H9 (cell line): ENCODE data around the gene SETD1A. TPM values are rescaled to one million over a fixed set of nuclear protein-coding genes. Genes with fewer than 3 reads are reported as not detected.

Experiments
- DNase-seq: peaks from one replicate; pipeline ENCODE4 v3.0.0-alpha.2; 2017
- H2AFZ ChIP-seq: one replicate; pipeline ENCODE4 v1.6.1; 2013; ENCODE audit warnings: mild to moderate bottlenecking, low read length, control low read depth, moderate library complexity
- H2AK5ac ChIP-seq: 2 replicates; pipeline ENCODE4 v1.6.1; 2013; ENCODE audit warnings: low read length, control low read depth, mixed read lengths; ENCODE audit not compliant: insufficient read length
- H2BK120ac ChIP-seq: one replicate; pipeline ENCODE4 v1.6.1; 2013; ENCODE audit warnings: low read depth, mild to moderate bottlenecking, low read length, control low read depth, inconsistent platforms; ENCODE audit not compliant: poor library complexity, severe bottlenecking
- H2BK12ac ChIP-seq: 2 replicates; pipeline ENCODE4 v1.6.1; 2013; ENCODE audit warnings: low read length, control low read depth, mixed read lengths, low read depth; ENCODE audit not compliant: insufficient read length
- H2BK15ac ChIP-seq: 2 replicates; pipeline ENCODE4 v1.6.1; 2013; ENCODE audit warnings: low read depth, low read length, control low read depth
- H2BK20ac ChIP-seq: one replicate; pipeline ENCODE4 v1.6.1; 2013; ENCODE audit warnings: low read depth, mild to moderate bottlenecking, low read length, control low read depth, inconsistent platforms; ENCODE audit not compliant: poor library complexity, severe bottlenecking
- H2BK5ac ChIP-seq: 2 replicates; pipeline ENCODE4 v1.6.1; 2013; ENCODE audit warnings: low read length, control low read depth, mixed read lengths; ENCODE audit not compliant: insufficient read length
- H3K14ac ChIP-seq: 2 replicates; pipeline ENCODE4 v1.6.1; 2013; ENCODE audit warnings: low read length, control low read depth; ENCODE audit not compliant: insufficient read depth
- H3K18ac ChIP-seq: 2 replicates; pipeline ENCODE4 v1.6.1; 2013; ENCODE audit warnings: low read depth, mild to moderate bottlenecking, mixed read lengths, low read length, control low read depth; ENCODE audit not compliant: insufficient read length
- H3K23ac ChIP-seq: 2 replicates; pipeline ENCODE4 v1.6.1; 2013; ENCODE audit warnings: low read length, control low read depth, mixed read lengths, low read depth; ENCODE audit not compliant: insufficient read length
- H3K23me2 ChIP-seq: 2 replicates; pipeline ENCODE4 v1.6.1; 2013; ENCODE audit warnings: low read depth, mild to moderate bottlenecking, mixed read lengths, low read length, control low read depth; ENCODE audit not compliant: insufficient read length, poor library complexity, severe bottlenecking
- H3K27ac ChIP-seq: 2 replicates; pipeline ENCODE4 v1.5.1; 2013; ENCODE audit warnings: low read length, control low read depth, mixed read lengths, low read depth; ENCODE audit not compliant: insufficient read length
- H3K27me3 ChIP-seq: 2 replicates; pipeline ENCODE4 v1.6.1; 2013; ENCODE audit warnings: low read length, control low read depth, inconsistent platforms; ENCODE audit not compliant: insufficient read depth
- H3K4ac ChIP-seq: 2 replicates; pipeline ENCODE4 v1.6.1; 2013; ENCODE audit warnings: low read depth, mild to moderate bottlenecking, control low read depth, inconsistent platforms, low read length, moderate library complexity
- H3K4me1 ChIP-seq: 2 replicates; pipeline ENCODE4 v1.6.1; 2013; ENCODE audit warnings: low read length, control low read depth, inconsistent platforms; ENCODE audit not compliant: insufficient read depth
- H3K4me2 ChIP-seq: 2 replicates; pipeline ENCODE4 v1.6.1; 2013; ENCODE audit warnings: low read length, control low read depth, mixed read lengths; ENCODE audit not compliant: insufficient read length, insufficient read depth
- H3K56ac ChIP-seq: 2 replicates; pipeline ENCODE4 v1.6.1; 2013; ENCODE audit warnings: low read depth, mild to moderate bottlenecking, mixed read lengths, low read length, control low read depth; ENCODE audit not compliant: insufficient read length
- H3K79me1 ChIP-seq: 2 replicates; pipeline ENCODE4 v1.6.1; 2013; ENCODE audit warnings: low read depth, mild to moderate bottlenecking, moderate library complexity, low read length, control low read depth, inconsistent platforms; ENCODE audit not compliant: insufficient read depth, poor library complexity, severe bottlenecking
- H3K79me2 ChIP-seq: 2 replicates; pipeline ENCODE4 v1.6.1; 2013; ENCODE audit warnings: low read length, control low read depth, inconsistent platforms; ENCODE audit not compliant: insufficient read depth
- H3K9ac ChIP-seq: 2 replicates; pipeline ENCODE4 v1.6.1; 2013; ENCODE audit warnings: low read length, control low read depth, mixed read lengths; ENCODE audit not compliant: insufficient read length; ENCODE audit errors: extremely low read depth
- H3K9me3 ChIP-seq: one replicate; pipeline ENCODE4 v1.6.1; 2013; ENCODE audit warnings: low read depth, low read length, inconsistent platforms; ENCODE audit not compliant: control insufficient read depth
- H3T11ph ChIP-seq: one replicate; pipeline ENCODE4 v1.6.1; 2013; ENCODE audit warnings: mild to moderate bottlenecking, low read length, control low read depth, inconsistent platforms
- H4K20me1 ChIP-seq: one replicate; pipeline ENCODE4 v1.6.1; 2013; ENCODE audit not compliant: control insufficient read depth, insufficient read length, insufficient read depth
- H4K5ac ChIP-seq: 2 replicates; pipeline ENCODE4 v1.6.1; 2013; ENCODE audit warnings: low read depth, mild to moderate bottlenecking, mixed read lengths, low read length, control low read depth; ENCODE audit not compliant: insufficient read length
- H4K8ac ChIP-seq: replicated peaks from 2 replicates; pipeline ENCODE4 v1.6.1; 2013; ENCODE audit warnings: low read length, control low read depth, mixed read lengths, low read depth; ENCODE audit not compliant: insufficient read length
- H4K91ac ChIP-seq: 2 replicates; pipeline ENCODE4 v1.6.1; 2013; ENCODE audit warnings: low read depth, mild to moderate bottlenecking, moderate library complexity, mixed read lengths, low read length, control low read depth; ENCODE audit not compliant: insufficient read length
- H3K27ac Mint-ChIP-seq, 3 experiments: 2 replicates in 2 of 3; 3 replicates in 1 of 3; pipeline ENCODE4 v1.8.0; 2020 to 2021; ENCODE audit warnings: mixed read lengths in 3 of 3, mild to moderate bottlenecking in 1 of 3, moderate library complexity in 1 of 3
- H3K27me3 Mint-ChIP-seq: 2 replicates; pipeline ENCODE4 v1.8.0; 2021; ENCODE audit warnings: low read depth, mild to moderate bottlenecking, moderate library complexity, mixed read lengths
- H3K36me3 Mint-ChIP-seq, 3 experiments: 2 replicates in 2 of 3; 3 replicates in 1 of 3; pipeline ENCODE4 v1.8.0; 2020 to 2021; ENCODE audit warnings: low read depth in 3 of 3, mixed read lengths in 3 of 3; ENCODE audit not compliant: insufficient read depth in 1 of 3
- H3K4me1 Mint-ChIP-seq, 2 experiments: 2 replicates each; pipeline ENCODE4 v1.8.0; 2020; ENCODE audit warnings: mixed read lengths in 2 of 2
- H3K4me3 Mint-ChIP-seq, 2 experiments: 2 replicates in 1 of 2; 3 replicates in 1 of 2; pipeline ENCODE4 v1.8.0; 2020 to 2021; ENCODE audit warnings: mild to moderate bottlenecking in 2 of 2, mixed read lengths in 2 of 2, moderate library complexity in 1 of 2
- H3K9me3 Mint-ChIP-seq, 2 experiments: 2 replicates in 1 of 2; 3 replicates in 1 of 2; pipeline ENCODE4 v1.8.0; 2020; ENCODE audit warnings: mild to moderate bottlenecking in 2 of 2, mixed read lengths in 2 of 2, moderate library complexity in 1 of 2
- WGBS: extraction: QIAGEN DNeasy Blood & Tissue Kit; methylation state at CpG from one replicate; pipeline ENCODE4 v1.1.7; 2013; ENCODE audit warnings: missing lambda C conversion rate, low lambda C conversion rate, mixed read lengths; ENCODE audit not compliant: insufficient read length; ENCODE audit errors: extremely low coverage; 5-methylcytosine and 5-hydroxymethylcytosine counted together
- total RNA-seq: library from RNA; stranded (reverse); gene quantifications from 2 replicates; pipeline ENCODE4 v1.2.1, GENCODE V29; 2021
- TF ChIP-seq, protein P1 (sequence below): fragments of 200-600 bp; sonication (generic); conservative IDR thresholded peaks from 3 replicates; pipeline ENCODE4 v1.8.0; 2021; ENCODE audit warnings: antibody characterized with exemption, mild to moderate bottlenecking

Gene SETD1A
- total RNA-seq, 1 experiment from 2014 or later: 36.9 TPM

DNA sequence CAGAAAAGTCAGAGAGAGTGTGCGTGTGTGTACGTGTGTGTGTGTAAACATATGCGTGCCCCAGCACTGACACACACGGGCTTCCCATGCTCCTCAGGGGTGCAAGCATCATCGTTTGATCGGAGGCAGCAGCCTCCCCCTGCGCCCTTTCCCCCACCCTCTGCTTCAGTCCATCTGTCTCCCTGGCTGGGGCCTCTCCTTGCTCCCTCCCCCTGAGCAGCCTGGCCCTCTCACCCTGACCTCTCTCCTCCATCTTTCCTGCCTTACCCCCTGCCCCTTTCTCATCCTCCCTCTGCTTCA is 48.5 kb downstream of the SETD1A start:
- Histone ChIP-seq H3K23me2 (peaks cover 5% of the 10 kb centered on the region), H3K9me3 (no peaks in the 10 kb centered on the region), H3K4me1 (peaks cover 3% of the 10 kb centered on the region; the same call in 1 of the 2 replicates), H3K27ac (no peak overlapping the region), H4K91ac (no peak overlapping the region), H2BK15ac (no peak overlapping the region), H2BK12ac (no peak overlapping the region), H3K4ac (no peak overlapping the region), H3K14ac (no peak overlapping the region), H3K23ac (no peak overlapping the region), H4K20me1 (no peaks in the 10 kb centered on the region), H3K4me2 (no peak overlapping the region), H2BK120ac (no peak overlapping the region), H2BK20ac (no peak overlapping the region), H3K27me3 (no peaks in the 10 kb centered on the region), H2BK5ac (no peak overlapping the region), H3K56ac (no peak overlapping the region), H3K79me2 (no peaks in the 10 kb centered on the region; the same call in 1 of the 2 replicates), H4K8ac (no peak overlapping the region), H3T11ph (no peak overlapping the region), H4K5ac (no peak overlapping the region), H3K79me1 (no peaks in the 10 kb centered on the region), H2AFZ (no peak overlapping the region), H3K18ac (no peak overlapping the region), H3K9ac (no peak overlapping the region), H2AK5ac (no peak overlapping the region)
- Mint-ChIP-seq H3K36me3 (no peaks in the 10 kb centered on the region), H3K4me1 (peaks cover 27 to 41% of the 10 kb centered on the region in 2 experiments), H3K9me3 (no peaks in the 10 kb centered on the region; a peak in 1 of 5 replicates), H3K4me3 (peak overlapping the region in 1 of 2 experiments; percentile 30; a peak in 1 of 5 replicates), H3K27ac (no peak overlapping the region; a peak in 1 of 7 replicates), H3K27me3 (peaks cover 3% of the 10 kb centered on the region)
- no peak for DNase-seq
- no CpG with 5 or more reads among the region's 7 CpGs for WGBS
- TF ChIP-seq, protein P1, sequence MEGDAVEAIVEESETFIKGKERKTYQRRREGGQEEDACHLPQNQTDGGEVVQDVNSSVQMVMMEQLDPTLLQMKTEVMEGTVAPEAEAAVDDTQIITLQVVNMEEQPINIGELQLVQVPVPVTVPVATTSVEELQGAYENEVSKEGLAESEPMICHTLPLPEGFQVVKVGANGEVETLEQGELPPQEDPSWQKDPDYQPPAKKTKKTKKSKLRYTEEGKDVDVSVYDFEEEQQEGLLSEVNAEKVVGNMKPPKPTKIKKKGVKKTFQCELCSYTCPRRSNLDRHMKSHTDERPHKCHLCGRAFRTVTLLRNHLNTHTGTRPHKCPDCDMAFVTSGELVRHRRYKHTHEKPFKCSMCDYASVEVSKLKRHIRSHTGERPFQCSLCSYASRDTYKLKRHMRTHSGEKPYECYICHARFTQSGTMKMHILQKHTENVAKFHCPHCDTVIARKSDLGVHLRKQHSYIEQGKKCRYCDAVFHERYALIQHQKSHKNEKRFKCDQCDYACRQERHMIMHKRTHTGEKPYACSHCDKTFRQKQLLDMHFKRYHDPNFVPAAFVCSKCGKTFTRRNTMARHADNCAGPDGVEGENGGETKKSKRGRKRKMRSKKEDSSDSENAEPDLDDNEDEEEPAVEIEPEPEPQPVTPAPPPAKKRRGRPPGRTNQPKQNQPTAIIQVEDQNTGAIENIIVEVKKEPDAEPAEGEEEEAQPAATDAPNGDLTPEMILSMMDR: no peak
